PC-9 (cell line): Measurements from ENCODE around the gene PIK3R1. TPM values are rescaled to one million over a fixed set of nuclear protein-coding genes. Genes with fewer than 3 reads are reported as not detected.

Experiments used
- BruUV-seq: library from RNA; stranded (reverse); fragments of 400-500 nt; replicated peaks from 2 replicates; lab custom pipeline; 2021; lab: Mats Ljungman, UMichigan
- CTCF ChIA-PET: fragments of 300-600 bp; sonication (Branson Sonifier 250); formaldehyde crosslinking; loops from one replicate; lab custom pipeline; 2022; ENCODE audit warnings: antibody characterized with exemption; lab: Charles Lee
- POLR2A ChIA-PET: fragments of 300-600 bp; sonication (Branson Sonifier 250); formaldehyde crosslinking; loops from one replicate; lab custom pipeline; 2022; ENCODE audit warnings: antibody characterized with exemption; ENCODE audit not compliant: unreplicated experiment; lab: Charles Lee
- DNase-seq, 2 experiments: peaks; one replicate each; pipeline versions ENCODE4 v3.0.0 to v3.0.0-alpha.2; 2015 to 2022; ENCODE audit warnings: mixed read lengths in 1 of 2
- H2AFZ ChIP-seq: fragments of 200-600 bp; sonication (generic); 2 replicates; pipeline ENCODE4 v1.8.1; 2017; ENCODE audit warnings: antibody characterized with exemption
- H3F3A ChIP-seq: fragments of 200-600 bp; sonication (generic); 2 replicates; pipeline ENCODE4 v1.8.1; 2017; ENCODE audit warnings: antibody characterized with exemption, mild to moderate bottlenecking, low read depth; ENCODE audit not compliant: insufficient read depth
- H3K27ac ChIP-seq: fragments of 200-600 bp; sonication (generic); 2 replicates; pipeline ENCODE4 v1.6.1; 2016; ENCODE audit warnings: mixed run types
- H3K27me3 ChIP-seq: fragments of 200-600 bp; sonication (generic); 2 replicates; pipeline ENCODE4 v1.6.1; 2016; ENCODE audit warnings: low read depth, mixed run types; ENCODE audit not compliant: insufficient read depth
- H3K36me3 ChIP-seq: fragments of 200-600 bp; sonication (generic); 2 replicates; pipeline ENCODE4 v1.6.1; 2016; ENCODE audit warnings: low read depth, mixed run types
- H3K4me1 ChIP-seq: fragments of 200-600 bp; sonication (generic); replicated peaks from 2 replicates; pipeline ENCODE4 v1.6.1; 2016; ENCODE audit warnings: mixed run types; ENCODE audit not compliant: insufficient read depth
- H3K4me2 ChIP-seq: fragments of 200-600 bp; sonication (generic); 2 replicates; pipeline ENCODE4 v1.6.1; 2017; ENCODE audit warnings: mixed run types
- H3K4me3 ChIP-seq: fragments of 200-600 bp; sonication (generic); 2 replicates; pipeline ENCODE4 v1.6.1; 2016; ENCODE audit warnings: mixed run types
- H3K79me2 ChIP-seq: fragments of 200-600 bp; sonication (generic); 2 replicates; pipeline ENCODE4 v1.6.1; 2017; ENCODE audit warnings: low read depth, mixed run types
- H3K9me2 ChIP-seq: fragments of 200-600 bp; sonication (generic); 2 replicates; pipeline ENCODE4 v1.8.1; 2017; ENCODE audit warnings: mild to moderate bottlenecking; ENCODE audit not compliant: insufficient read depth
- H3K9me3 ChIP-seq: fragments of 200-600 bp; sonication (generic); 2 replicates; pipeline ENCODE4 v1.8.1; 2016; ENCODE audit warnings: low read depth; ENCODE audit not compliant: insufficient read depth
- H4K20me1 ChIP-seq: fragments of 200-600 bp; sonication (generic); 2 replicates; pipeline ENCODE4 v1.8.1; 2017; ENCODE audit not compliant: insufficient read depth
- CTCF ChIP-seq: fragments of 200-600 bp; sonication (generic); conservative IDR thresholded peaks from 2 replicates; pipeline ENCODE4 v1.6.1; 2017; ENCODE audit warnings: mixed run types, antibody characterized with exemption, mild to moderate bottlenecking, moderate library complexity
- EZH2 ChIP-seq: fragments of 200-600 bp; sonication (generic); IDR thresholded peaks from 2 replicates; pipeline ENCODE4 v1.8.0; 2017; ENCODE audit warnings: antibody characterized with exemption, low read depth
- intact Hi-C: fragments of 100-400 bp; cut with micrococcal nuclease; formaldehyde crosslinking; loops from one replicate; pipeline ENCODE4 v1.10.0; 2022; ENCODE audit not compliant: unreplicated experiment
- total RNA-seq: library from RNA; stranded (reverse); gene quantifications from 2 replicates; pipeline ENCODE4 v1.2.3, GENCODE V29; 2021

Gene PIK3R1
- total RNA-seq, 1 experiment from 2014 or later: 15.9 TPM

GRCh38 chr5:68222824-68223354 lies 7.3 kb downstream of the PIK3R1 start:
- Histone ChIP-seq H3F3A (no peaks in the 10 kb centered on the region), H3K27me3 (no peaks in the 10 kb centered on the region), H4K20me1 (no peaks in the 10 kb centered on the region), H2AFZ (no peak overlapping the region), H3K9me2 (no peaks in the 10 kb centered on the region), H3K79me2 (peaks cover 12% of the 10 kb centered on the region; the same call in 1 of the 2 replicates), H3K4me1 (peaks cover 14% of the 10 kb centered on the region), H3K9me3 (no peaks in the 10 kb centered on the region; the same call in 1 of the 2 replicates), H3K27ac (no peak overlapping the region), H3K4me3 (no peak overlapping the region), H3K4me2 (no peak overlapping the region), H3K36me3 (no peaks in the 10 kb centered on the region)
- ChIA-PET CTCF (no interaction called here), POLR2A (no interaction called here)
- BruUV-seq: no TSS peak
- TF ChIP-seq EZH2 (no peak), CTCF (no peak)
- DNase-seq: no peak
- intact Hi-C loops: no loop called here

- Histone ChIP-seq H3K27me3 (no peaks in the 10 kb centered on the region), H3K79me2 (0 out of 2 replicates have a peak, but pooled peaks cover 4% of the 10 kb centered on the region), H3K27ac (no peak overlapping the region), H3K4me2 (no peak overlapping the region), H3K36me3 (no peaks in the 10 kb centered on the region), H3K9me2 (no peaks in the 10 kb centered on the region), H3K4me1 (peaks cover 10% of the 10 kb centered on the region), H4K20me1 (no peaks in the 10 kb centered on the region), H2AFZ (no peak overlapping the region), H3K9me3 (no peaks in the 10 kb centered on the region; the same call in 1 of the 2 replicates), H3K4me3 (no peak overlapping the region), H3F3A (no peaks in the 10 kb centered on the region)
- intact Hi-C loops: no loop called here
- CTCF ChIA-PET: interaction anchor here (0.6 kb wide), 1 partner anchor 8 kb away, joined by 3 read pairs; the partner anchor contains the start of gene PIK3R1
- POLR2A ChIA-PET: interaction anchor here (0.5 to 0.6 kb wide), 2 partner anchors 9 to 20 kb away, joined by 3 to 7 read pairs; partner anchors contain the start of gene PIK3R1
- DNase-seq: no peak
- TF ChIP-seq EZH2: no peak
- no peak for TF ChIP-seq CTCF
- no TSS peak for BruUV-seq
These were observed 8.3 kb downstream of the PIK3R1 start for GRCh38 chr5:68223904-68224303.

DNA sequence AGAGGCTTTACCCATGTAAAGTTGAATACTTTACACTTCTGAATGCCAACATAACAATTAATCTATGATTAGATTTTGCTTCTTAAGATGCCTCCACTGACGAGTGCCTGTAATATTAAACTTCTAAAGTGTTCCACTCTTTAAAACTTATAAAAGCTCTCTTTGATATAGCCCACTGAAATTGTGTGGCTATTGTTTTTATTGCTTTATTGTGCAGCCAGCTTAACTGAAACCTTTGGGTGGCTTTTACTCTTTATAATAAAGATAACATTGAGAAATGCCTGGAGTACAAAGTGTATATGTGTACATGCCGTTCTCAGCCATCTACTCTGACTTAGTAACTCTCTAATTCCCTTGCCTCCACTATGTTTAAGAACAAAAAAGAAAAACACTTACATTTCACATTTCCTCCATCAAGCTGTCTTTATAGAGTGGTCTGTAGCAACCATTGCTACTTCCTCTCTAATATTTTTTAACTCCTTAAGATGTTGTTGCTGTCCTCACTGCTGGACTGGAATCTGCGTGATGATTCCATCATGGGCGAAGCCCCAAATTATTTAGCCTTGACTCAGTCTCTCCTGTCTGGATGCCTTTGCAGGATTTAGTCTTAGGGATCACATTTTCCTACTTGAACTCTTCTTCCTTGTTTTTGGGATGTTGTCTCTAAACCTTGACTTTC lies 9.1 kb downstream of the PIK3R1 start:
- no peak overlapping the region for H2AFZ ChIP-seq
- no peak overlapping the region for H3K27ac ChIP-seq
- H3F3A ChIP-seq: no peaks in the 10 kb centered on the region
- BruUV-seq: no TSS peak
- TF ChIP-seq EZH2 (no peak), CTCF (no peak)
- ChIA-PET CTCF (no interaction called here), POLR2A (interaction anchor here (0.5 to 0.6 kb wide), 3 partner anchors 9 to 117 kb away, joined by 3 to 7 read pairs (median 4); partner anchors contain the start of gene PIK3R1)
- H3K27me3 ChIP-seq: no peaks in the 10 kb centered on the region
- H3K36me3 ChIP-seq: no peaks in the 10 kb centered on the region
- no peaks in the 10 kb centered on the region; the same call in 1 of the 2 replicates for H3K9me3 ChIP-seq
- no peaks in the 10 kb centered on the region for H4K20me1 ChIP-seq
- intact Hi-C loops: no loop called here
- no peak overlapping the region for H3K4me3 ChIP-seq
- H3K4me1 ChIP-seq: peaks cover 10% of the 10 kb centered on the region
- DNase-seq: no peak
- H3K9me2 ChIP-seq: no peaks in the 10 kb centered on the region
- H3K4me2 ChIP-seq: peak overlapping the region; percentile 39
- no peaks in the 10 kb centered on the region for H3K79me2 ChIP-seq
